NCI-H1092 (cell line): Measurements from ENCODE around the gene CENPH.
"Not testable (repeated sequence)": the region's sequence is repeated elsewhere in the genome, so short reads cannot be mapped to it uniquely, and the experiment has no call there.

ENCODE experiments used
- DNase-seq: peaks from one replicate; lab custom pipeline; 2025; lab: John Stamatoyannopoulos, UW

Gene CENPH

GRCh38 chr5:69252437-69252836 lies 63.1 kb downstream of the CENPH start:
- DNase-seq: no peak

GRCh38 chr5:69255940-69256339 lies 66.6 kb downstream of the CENPH start:
- DNase-seq: not testable (repeated sequence)

- DNase-seq: no peak
Observed at GRCh38 chr5:69257577-69257976, 68.2 kb downstream of the CENPH start.
